Loucy (cell line): ENCODE data around the gene TXNDC5.

Source experiments
- H2AFZ ChIP-seq: fragments of 200-600 bp; sonication (generic); 2 replicates; pipeline ENCODE4 v1.6.0; 2016; ENCODE audit warnings: antibody characterized with exemption, mild to moderate bottlenecking, low read length, moderate library complexity
- H3F3A ChIP-seq: fragments of 200-600 bp; 2 replicates; pipeline ENCODE4 v1.6.0; 2016; ENCODE audit warnings: antibody characterized with exemption, low read depth, mild to moderate bottlenecking
- H3K27me3 ChIP-seq: fragments of 200-600 bp; sonication (generic); 2 replicates; pipeline ENCODE4 v1.6.1; 2014; ENCODE audit warnings: low read length, mild to moderate bottlenecking; ENCODE audit not compliant: insufficient read depth, poor library complexity, severe bottlenecking
- H3K36me3 ChIP-seq: fragments of 200-600 bp; sonication (generic); 2 replicates; pipeline ENCODE4 v1.6.1; 2016; ENCODE audit warnings: low read length; ENCODE audit not compliant: insufficient read depth
- H3K4me1 ChIP-seq: fragments of 200-600 bp; sonication (generic); 2 replicates; pipeline ENCODE4 v1.5.1; 2014; ENCODE audit warnings: low read length, mild to moderate bottlenecking; ENCODE audit not compliant: insufficient read depth, poor library complexity, severe bottlenecking
- H3K4me2 ChIP-seq: fragments of 200-600 bp; sonication (generic); 2 replicates; pipeline ENCODE4 v1.6.0; 2014; ENCODE audit warnings: antibody characterized with exemption, low read length, low read depth, mild to moderate bottlenecking; ENCODE audit not compliant: poor library complexity, severe bottlenecking
- H3K4me3 ChIP-seq: fragments of 200-600 bp; sonication (generic); 2 replicates; pipeline ENCODE4 v1.5.1; 2014; ENCODE audit warnings: low read length, mild to moderate bottlenecking, mixed read lengths; ENCODE audit not compliant: poor library complexity, severe bottlenecking
- H3K79me2 ChIP-seq: fragments of 200-600 bp; sonication (generic); 2 replicates; pipeline ENCODE4 v1.6.1; 2014; ENCODE audit warnings: low read length; ENCODE audit not compliant: insufficient read depth
- H3K9ac ChIP-seq: fragments of 200-600 bp; sonication (generic); 2 replicates; pipeline ENCODE4 v1.6.0; 2014; ENCODE audit warnings: mild to moderate bottlenecking, low read depth, low read length, moderate library complexity; ENCODE audit not compliant: poor library complexity, severe bottlenecking
- H3K9me2 ChIP-seq: fragments of 200-600 bp; sonication (generic); replicated peaks from 2 replicates; pipeline ENCODE4 v1.6.1; 2016; ENCODE audit warnings: low read depth, low read length, mixed read lengths
- H3K9me3 ChIP-seq: fragments of 200-600 bp; sonication (generic); 2 replicates; pipeline ENCODE4 v1.6.1; 2014; ENCODE audit warnings: mild to moderate bottlenecking, antibody characterized with exemption, low read length, low read depth; ENCODE audit not compliant: insufficient read depth
- H4K20me1 ChIP-seq: fragments of 200-600 bp; sonication (generic); 2 replicates; pipeline ENCODE4 v1.6.0; 2014; ENCODE audit warnings: antibody characterized with exemption, low read length, mild to moderate bottlenecking; ENCODE audit not compliant: insufficient read depth, poor library complexity, severe bottlenecking
- EZH2phosphoT487 ChIP-seq: fragments of 200-600 bp; IDR thresholded peaks from 2 replicates; pipeline ENCODE4 v1.6.1; 2018; ENCODE audit warnings: antibody characterized with exemption, mild to moderate bottlenecking, moderate library complexity, borderline replicate concordance
- TF ChIP-seq, protein P1 (sequence below): fragments of 200-600 bp; sonication (generic); conservative IDR thresholded peaks from 2 replicates; pipeline ENCODE4 v1.5.1; 2014; ENCODE audit warnings: mild to moderate bottlenecking, antibody characterized with exemption, low read length

TXNDC5 gene

GRCh38 chr6:7905416-7905815 is 5.2 kb downstream of the TXNDC5 start:
- Histone ChIP-seq H3K36me3 (peaks cover 45% of the 10 kb centered on the region; the same call in 1 of the 2 replicates), H3F3A (no peaks in the 10 kb centered on the region), H3K9ac (no peak overlapping the region), H3K9me2 (no peaks in the 10 kb centered on the region), H3K4me2 (peak overlapping the region; percentile 14), H3K9me3 (no peaks in the 10 kb centered on the region), H4K20me1 (peaks cover 43% of the 10 kb centered on the region), H3K4me3 (no peak overlapping the region), H3K79me2 (peaks cover 57% of the 10 kb centered on the region), H3K27me3 (no peaks in the 10 kb centered on the region), H3K4me1 (peaks cover 36% of the 10 kb centered on the region), H2AFZ (no peak overlapping the region)
- no peak for TF ChIP-seq EZH2phosphoT487
- TF ChIP-seq, protein P1, sequence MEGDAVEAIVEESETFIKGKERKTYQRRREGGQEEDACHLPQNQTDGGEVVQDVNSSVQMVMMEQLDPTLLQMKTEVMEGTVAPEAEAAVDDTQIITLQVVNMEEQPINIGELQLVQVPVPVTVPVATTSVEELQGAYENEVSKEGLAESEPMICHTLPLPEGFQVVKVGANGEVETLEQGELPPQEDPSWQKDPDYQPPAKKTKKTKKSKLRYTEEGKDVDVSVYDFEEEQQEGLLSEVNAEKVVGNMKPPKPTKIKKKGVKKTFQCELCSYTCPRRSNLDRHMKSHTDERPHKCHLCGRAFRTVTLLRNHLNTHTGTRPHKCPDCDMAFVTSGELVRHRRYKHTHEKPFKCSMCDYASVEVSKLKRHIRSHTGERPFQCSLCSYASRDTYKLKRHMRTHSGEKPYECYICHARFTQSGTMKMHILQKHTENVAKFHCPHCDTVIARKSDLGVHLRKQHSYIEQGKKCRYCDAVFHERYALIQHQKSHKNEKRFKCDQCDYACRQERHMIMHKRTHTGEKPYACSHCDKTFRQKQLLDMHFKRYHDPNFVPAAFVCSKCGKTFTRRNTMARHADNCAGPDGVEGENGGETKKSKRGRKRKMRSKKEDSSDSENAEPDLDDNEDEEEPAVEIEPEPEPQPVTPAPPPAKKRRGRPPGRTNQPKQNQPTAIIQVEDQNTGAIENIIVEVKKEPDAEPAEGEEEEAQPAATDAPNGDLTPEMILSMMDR, result no peak

GRCh38 chr6:7904654-7905319 is 5.8 kb downstream of the TXNDC5 start:
- H3F3A ChIP-seq, result no peaks in the 10 kb centered on the region
- H2AFZ ChIP-seq, result no peak overlapping the region
- no peaks in the 10 kb centered on the region for H3K27me3 ChIP-seq
- H3K4me2 ChIP-seq, result peak overlapping the region; percentile 14
- TF ChIP-seq EZH2phosphoT487, result no peak
- TF ChIP-seq, protein P1, result no peak
- H3K9ac ChIP-seq, result no peak overlapping the region
- H3K9me2 ChIP-seq, result no peaks in the 10 kb centered on the region
- peaks cover 36% of the 10 kb centered on the region for H3K4me1 ChIP-seq
- peaks cover 51% of the 10 kb centered on the region; the same call in 1 of the 2 replicates for H3K36me3 ChIP-seq
- no peak overlapping the region for H3K4me3 ChIP-seq
- H4K20me1 ChIP-seq, result peaks cover 43% of the 10 kb centered on the region
- peaks cover 55% of the 10 kb centered on the region for H3K79me2 ChIP-seq
- no peaks in the 10 kb centered on the region for H3K9me3 ChIP-seq

DNA sequence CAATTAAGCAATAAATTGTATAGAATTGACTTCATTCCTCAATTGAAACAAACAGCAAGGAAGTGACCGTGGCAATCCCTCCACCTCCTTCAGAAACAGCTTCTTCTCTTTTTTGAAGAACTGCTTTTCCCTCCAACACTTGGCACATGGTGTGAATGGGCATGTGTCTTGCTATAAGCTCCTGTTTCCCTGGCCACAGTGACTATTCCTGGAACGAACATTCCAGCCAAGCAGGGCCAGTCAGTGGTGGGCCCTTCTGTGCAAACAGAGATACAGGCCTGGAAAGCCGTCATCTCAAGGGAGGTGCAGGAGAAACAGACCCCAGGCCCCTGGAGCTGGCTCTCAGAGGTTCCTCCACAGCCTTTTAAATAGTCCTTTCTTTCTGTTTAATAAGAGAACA is 6.9 kb downstream of the TXNDC5 start:
- TF ChIP-seq EZH2phosphoT487, result no peak
- Histone ChIP-seq H3K36me3 (peaks cover 63% of the 10 kb centered on the region; the same call in 1 of the 2 replicates), H3K79me2 (peaks cover 44% of the 10 kb centered on the region)

GRCh38 chr6:7902867-7903266 is 7.7 kb downstream of the TXNDC5 start:
- no peak overlapping the region for H3K4me3 ChIP-seq
- H3K79me2 ChIP-seq, result peaks cover 36% of the 10 kb centered on the region
- no peaks in the 10 kb centered on the region for H3K9me2 ChIP-seq
- H3K9ac ChIP-seq, result no peak overlapping the region
- H2AFZ ChIP-seq, result no peak overlapping the region
- TF ChIP-seq, protein P1, result no peak
- TF ChIP-seq EZH2phosphoT487, result no peak
- H4K20me1 ChIP-seq, result peaks cover 28% of the 10 kb centered on the region
- peaks cover 21% of the 10 kb centered on the region for H3K4me1 ChIP-seq
- no peaks in the 10 kb centered on the region for H3F3A ChIP-seq
- no peak overlapping the region for H3K4me2 ChIP-seq
- no peaks in the 10 kb centered on the region for H3K27me3 ChIP-seq
- H3K36me3 ChIP-seq, result peaks cover 71% of the 10 kb centered on the region; the same call in 1 of the 2 replicates
- no peaks in the 10 kb centered on the region for H3K9me3 ChIP-seq

More for the DNA sequence above, 6.9 kb downstream of the TXNDC5 start:
- H4K20me1 ChIP-seq, result peaks cover 34% of the 10 kb centered on the region
- H3F3A ChIP-seq, result no peaks in the 10 kb centered on the region
- H3K9me3 ChIP-seq, result no peaks in the 10 kb centered on the region
- H3K9ac ChIP-seq, result no peak overlapping the region
- peaks cover 29% of the 10 kb centered on the region for H3K4me1 ChIP-seq
- no peaks in the 10 kb centered on the region for H3K9me2 ChIP-seq
- no peak overlapping the region for H2AFZ ChIP-seq
- H3K27me3 ChIP-seq, result no peaks in the 10 kb centered on the region
- H3K4me2 ChIP-seq, result no peak overlapping the region
- H3K4me3 ChIP-seq, result no peak overlapping the region
